ENCODE results near the gene KCNK10. TPM values are rescaled to one million over a fixed set of nuclear protein-coding genes. Genes with fewer than 3 reads are reported as not detected.

The KCNK10 gene
- total and polyA plus RNA-seq, 2 experiments from 2014 or later, result not detected

GRCh38 chr14:88318406-88318805 is 4.7 kb downstream of the KCNK10 start:
- Histone ChIP-seq H3K79me2 (ENCODE audit: insufficient read depth) (no peaks in the 10 kb centered on the region), H3K9me2 (ENCODE audit: insufficient read depth) (no peaks in the 10 kb centered on the region), H4K20me1 (ENCODE audit: insufficient read depth) (no peaks in the 10 kb centered on the region), H3K4me2 (ENCODE audit: unreplicated experiment) (no peak overlapping the region), H3K27me3 (replicated peaks; ENCODE audit: insufficient read depth) (peaks cover 37% of the 10 kb centered on the region), H3F3A (ENCODE audit: insufficient read depth) (no peaks in the 10 kb centered on the region), H3K9ac (no peak overlapping the region), H3K36me3 (ENCODE audit: low read depth) (no peaks in the 10 kb centered on the region), H3K27ac (no peak overlapping the region), H3K9me3 (ENCODE audit: low read depth) (no peaks in the 10 kb centered on the region), H2AFZ (no peak overlapping the region), H3K4me1 (ENCODE audit: insufficient read depth) (no peaks in the 10 kb centered on the region), H3K4me3 (no peak overlapping the region)
- in situ Hi-C loops (cut with MboI), result no loop called here
- TF ChIP-seq EZH2phosphoT487 (IDR thresholded peaks at IDR 0.05; ENCODE audit: insufficient read depth, low read depth) (no peak), EZH2 (IDR thresholded peaks at IDR 0.05; ENCODE audit: insufficient read depth, poor library complexity, severe bottlenecking) (no peak)
- DNase-seq, result no peak
- 21 to 29% methylated on average over 4 of the region's 4 CpGs for WGBS, 2 experiments (ENCODE audit: low coverage in 1 of 2, low lambda C conversion rate in 2 of 2, missing lambda C conversion rate in 2 of 2)

DNA sequence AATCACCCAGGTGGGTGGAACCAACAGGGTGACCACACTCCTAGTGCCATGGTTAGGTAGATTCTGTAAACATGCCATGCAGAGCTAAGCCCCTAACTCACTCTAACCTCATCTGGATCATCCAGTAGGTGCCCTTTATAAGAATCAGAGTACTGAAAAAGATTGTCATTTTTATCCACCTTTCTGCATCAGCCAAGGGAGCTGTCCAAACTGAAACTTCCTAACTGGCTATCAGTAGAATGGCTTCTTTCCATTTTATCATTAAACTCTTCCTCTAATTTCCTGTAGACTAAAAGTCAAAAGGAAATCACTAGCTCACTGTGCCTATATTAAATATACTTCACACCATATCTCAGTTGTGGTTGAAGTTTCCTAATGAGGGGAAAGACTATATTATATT is 6.5 kb downstream of the KCNK10 start:
- Histone ChIP-seq H3K9me3 (ENCODE audit: low read depth) (no peaks in the 10 kb centered on the region), H3K9me2 (ENCODE audit: insufficient read depth) (no peaks in the 10 kb centered on the region), H3K27ac (no peak overlapping the region), H3K4me1 (ENCODE audit: insufficient read depth) (no peaks in the 10 kb centered on the region), H3K27me3 (replicated peaks; ENCODE audit: insufficient read depth) (peaks cover 22% of the 10 kb centered on the region), H3K36me3 (ENCODE audit: low read depth) (no peaks in the 10 kb centered on the region), H3K9ac (no peak overlapping the region), H2AFZ (no peak overlapping the region), H3F3A (ENCODE audit: insufficient read depth) (no peaks in the 10 kb centered on the region), H3K4me3 (no peak overlapping the region), H3K79me2 (ENCODE audit: insufficient read depth) (no peaks in the 10 kb centered on the region), H3K4me2 (ENCODE audit: unreplicated experiment) (no peak overlapping the region), H4K20me1 (ENCODE audit: insufficient read depth) (no peaks in the 10 kb centered on the region)
- TF ChIP-seq EZH2 (IDR thresholded peaks at IDR 0.05; ENCODE audit: insufficient read depth, poor library complexity, severe bottlenecking) (no peak), EZH2phosphoT487 (IDR thresholded peaks at IDR 0.05; ENCODE audit: insufficient read depth, low read depth) (no peak)
- no peak for DNase-seq
- in situ Hi-C loops (cut with MboI), result no loop called here

DNA sequence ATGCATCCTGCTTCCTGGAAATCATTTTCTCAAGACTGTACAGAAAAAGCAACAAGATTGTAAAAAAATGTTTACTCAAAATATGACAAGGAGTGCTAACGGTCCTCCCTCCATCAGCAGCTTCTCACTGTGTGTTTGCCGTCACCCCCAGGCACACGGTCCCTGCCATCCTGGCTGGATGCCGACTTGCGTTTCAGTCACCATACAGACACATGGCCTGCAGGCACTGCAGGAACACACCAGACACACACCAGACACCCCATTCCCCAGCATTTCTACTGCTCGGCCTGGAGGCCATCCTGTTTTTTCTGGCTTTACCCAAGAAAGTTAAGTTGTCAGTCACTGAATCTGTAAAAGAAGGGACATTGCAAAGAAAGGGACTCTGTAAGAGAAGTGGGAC is 10.8 kb downstream of the KCNK10 start:
- Histone ChIP-seq H3K27me3 (replicated peaks; ENCODE audit: insufficient read depth) (no peaks in the 10 kb centered on the region), H3K4me1 (ENCODE audit: insufficient read depth) (no peaks in the 10 kb centered on the region), H3K36me3 (ENCODE audit: low read depth) (no peaks in the 10 kb centered on the region), H3K27ac (no peak overlapping the region), H3K4me2 (ENCODE audit: unreplicated experiment) (no peak overlapping the region), H3K4me3 (no peak overlapping the region), H3K9me3 (ENCODE audit: low read depth) (no peaks in the 10 kb centered on the region), H3K79me2 (ENCODE audit: insufficient read depth) (no peaks in the 10 kb centered on the region), H2AFZ (no peak overlapping the region), H3K9ac (no peak overlapping the region), H4K20me1 (ENCODE audit: insufficient read depth) (no peaks in the 10 kb centered on the region), H3F3A (ENCODE audit: insufficient read depth) (no peaks in the 10 kb centered on the region), H3K9me2 (ENCODE audit: insufficient read depth) (no peaks in the 10 kb centered on the region)
- no peak for DNase-seq
- no peak for TF ChIP-seq EZH2phosphoT487 (IDR thresholded peaks at IDR 0.05; ENCODE audit: insufficient read depth, low read depth)
- TF ChIP-seq EZH2 (IDR thresholded peaks at IDR 0.05; ENCODE audit: insufficient read depth, poor library complexity, severe bottlenecking), result no peak
- 17 to 18% methylated on average over 6 of the region's 6 CpGs for WGBS, 2 experiments (ENCODE audit: low coverage in 1 of 2, low lambda C conversion rate in 2 of 2, missing lambda C conversion rate in 2 of 2)
- in situ Hi-C loops (cut with MboI), result no loop called here

DNA sequence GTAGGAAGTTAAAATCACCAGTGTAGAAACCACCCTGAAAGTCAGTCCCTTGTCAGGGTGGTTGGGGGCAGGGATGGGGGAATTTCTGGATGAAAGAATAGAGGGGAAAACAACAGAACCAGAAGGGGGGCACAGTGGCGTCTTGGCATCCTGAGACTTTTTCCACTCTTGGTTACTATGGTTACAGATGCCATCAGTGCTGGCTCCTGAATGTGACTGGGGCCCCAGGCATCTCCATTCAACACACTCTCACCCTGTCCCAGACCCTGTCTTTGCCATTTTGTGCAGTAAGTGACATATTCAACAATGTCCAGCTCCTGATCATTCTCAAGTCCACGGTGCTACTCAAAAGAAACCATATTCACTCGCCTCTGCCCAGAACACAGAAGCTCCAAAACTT is 11.3 kb downstream of the KCNK10 start:
- H3K27me3 ChIP-seq (replicated peaks; ENCODE audit: insufficient read depth), result no peaks in the 10 kb centered on the region
- no peaks in the 10 kb centered on the region for H4K20me1 ChIP-seq (ENCODE audit: insufficient read depth)
- in situ Hi-C loops (cut with MboI), result no loop called here
- no peaks in the 10 kb centered on the region for H3F3A ChIP-seq (ENCODE audit: insufficient read depth)
- H3K79me2 ChIP-seq (ENCODE audit: insufficient read depth), result no peaks in the 10 kb centered on the region
- H3K4me1 ChIP-seq (ENCODE audit: insufficient read depth), result no peaks in the 10 kb centered on the region
- no peak for TF ChIP-seq EZH2 (IDR thresholded peaks at IDR 0.05; ENCODE audit: insufficient read depth, poor library complexity, severe bottlenecking)
- TF ChIP-seq EZH2phosphoT487 (IDR thresholded peaks at IDR 0.05; ENCODE audit: insufficient read depth, low read depth), result no peak
- no peak overlapping the region for H3K9ac ChIP-seq
- H3K36me3 ChIP-seq (ENCODE audit: low read depth), result no peaks in the 10 kb centered on the region
- H2AFZ ChIP-seq, result no peak overlapping the region
- no peak overlapping the region for H3K27ac ChIP-seq
- no peak for DNase-seq
- no peaks in the 10 kb centered on the region for H3K9me3 ChIP-seq (ENCODE audit: low read depth)
- 3% methylated on average over 3 of the region's 3 CpGs for WGBS, 2 experiments (ENCODE audit: low coverage in 1 of 2, low lambda C conversion rate in 2 of 2, missing lambda C conversion rate in 2 of 2)
- H3K4me2 ChIP-seq (ENCODE audit: unreplicated experiment), result no peak overlapping the region
- H3K9me2 ChIP-seq (ENCODE audit: insufficient read depth), result no peaks in the 10 kb centered on the region
- no peak overlapping the region for H3K4me3 ChIP-seq

GRCh38 chr14:88310449-88310848 is 12.6 kb downstream of the KCNK10 start:
- Histone ChIP-seq H3K27ac (no peak overlapping the region), H3K36me3 (ENCODE audit: low read depth) (no peaks in the 10 kb centered on the region), H3K9me3 (ENCODE audit: low read depth) (no peaks in the 10 kb centered on the region), H3K4me2 (ENCODE audit: unreplicated experiment) (no peak overlapping the region), H2AFZ (no peak overlapping the region), H3K79me2 (ENCODE audit: insufficient read depth) (no peaks in the 10 kb centered on the region), H3K9me2 (ENCODE audit: insufficient read depth) (no peaks in the 10 kb centered on the region), H3K9ac (no peak overlapping the region), H3K4me1 (ENCODE audit: insufficient read depth) (no peaks in the 10 kb centered on the region), H4K20me1 (ENCODE audit: insufficient read depth) (no peaks in the 10 kb centered on the region), H3K4me3 (no peak overlapping the region), H3K27me3 (replicated peaks; ENCODE audit: insufficient read depth) (no peaks in the 10 kb centered on the region), H3F3A (ENCODE audit: insufficient read depth) (no peaks in the 10 kb centered on the region)
- no peak for DNase-seq
- TF ChIP-seq EZH2phosphoT487 (IDR thresholded peaks at IDR 0.05; ENCODE audit: insufficient read depth, low read depth) (no peak), EZH2 (IDR thresholded peaks at IDR 0.05; ENCODE audit: insufficient read depth, poor library complexity, severe bottlenecking) (no peak)
- in situ Hi-C loops (cut with MboI), result no loop called here
- 3 to 4% methylated on average over 4 of the region's 4 CpGs for WGBS, 2 experiments (ENCODE audit: low coverage in 1 of 2, low lambda C conversion rate in 2 of 2, missing lambda C conversion rate in 2 of 2)

Measured in GM23248 (cell line).